Measurements from ENCODE around the gene ZBTB32.

ZBTB32 gene

GRCh38 chr19:35750167-35750566 lies 45.8 kb downstream of the ZBTB32 start:
- Histone ChIP-seq H3K27ac (ENCODE audit: low read depth, low read length) (no peak overlapping the region), H3K9ac (ENCODE audit: low read length) (no peak overlapping the region), H3K4me1 (ENCODE audit: insufficient read depth, low read length) (peaks cover 44% of the 10 kb centered on the region), H3K4me3 (ENCODE audit: low read depth in 1 of 2, low read length in 2 of 2) (no peak overlapping the region), H3K36me3 (ENCODE audit: insufficient read depth, low read length) (peaks cover 22% of the 10 kb centered on the region), H3K9me3 (ENCODE audit: low read length) (no peaks in the 10 kb centered on the region), H3K27me3 (ENCODE audit: control insufficient read depth in 1 of 2, insufficient read depth in 2 of 2, low read length in 2 of 2) (no peaks in the 10 kb centered on the region)

- Histone ChIP-seq H3K4me1 (ENCODE audit: insufficient read depth, low read length) (peaks cover 33% of the 10 kb centered on the region), H3K9ac (ENCODE audit: low read length) (no peak overlapping the region), H3K27ac (ENCODE audit: low read depth, low read length) (no peak overlapping the region), H3K9me3 (ENCODE audit: low read length) (no peaks in the 10 kb centered on the region), H3K36me3 (ENCODE audit: insufficient read depth, low read length) (peaks cover 22% of the 10 kb centered on the region), H3K4me3 (ENCODE audit: low read depth in 1 of 2, low read length in 2 of 2) (no peak overlapping the region), H3K27me3 (ENCODE audit: control insufficient read depth in 1 of 2, insufficient read depth in 2 of 2, low read length in 2 of 2) (no peaks in the 10 kb centered on the region)
Observed at GRCh38 chr19:35751839-35752745, 47.7 kb downstream of the ZBTB32 start.

- Histone ChIP-seq H3K27ac (ENCODE audit: low read depth, low read length) (peak overlapping the region; percentile 60), H3K4me3 (ENCODE audit: low read depth in 1 of 2, low read length in 2 of 2) (no peak overlapping the region), H3K27me3 (ENCODE audit: control insufficient read depth in 1 of 2, insufficient read depth in 2 of 2, low read length in 2 of 2) (no peaks in the 10 kb centered on the region), H3K4me1 (ENCODE audit: insufficient read depth, low read length) (peaks cover 32% of the 10 kb centered on the region), H3K9ac (ENCODE audit: low read length) (no peak overlapping the region), H3K9me3 (ENCODE audit: low read length) (no peaks in the 10 kb centered on the region), H3K36me3 (ENCODE audit: insufficient read depth, low read length) (peaks cover 22% of the 10 kb centered on the region)
Observed at GRCh38 chr19:35752746-35753350, 48.5 kb downstream of the ZBTB32 start.

GRCh38 chr19:35753634-35754369 lies 49.4 kb downstream of the ZBTB32 start:
- Histone ChIP-seq H3K9ac (ENCODE audit: low read length) (no peak overlapping the region), H3K36me3 (ENCODE audit: insufficient read depth, low read length) (peaks cover 22% of the 10 kb centered on the region), H3K27ac (ENCODE audit: low read depth, low read length) (peak overlapping the region; percentile 98), H3K27me3 (ENCODE audit: control insufficient read depth in 1 of 2, insufficient read depth in 2 of 2, low read length in 2 of 2) (no peaks in the 10 kb centered on the region), H3K4me1 (ENCODE audit: insufficient read depth, low read length) (peaks cover 33% of the 10 kb centered on the region), H3K4me3 (ENCODE audit: low read depth in 1 of 2, low read length in 2 of 2) (no peak overlapping the region), H3K9me3 (ENCODE audit: low read length) (no peaks in the 10 kb centered on the region)

- peak overlapping the region in 1 of 2 donors; percentile 54 for H3K4me3 ChIP-seq (ENCODE audit: low read depth in 1 of 2, low read length in 2 of 2)
- H3K9me3 ChIP-seq (ENCODE audit: low read length) = no peaks in the 10 kb centered on the region
- H3K9ac ChIP-seq (ENCODE audit: low read length) = peak overlapping the region; percentile 82
- H3K4me1 ChIP-seq (ENCODE audit: insufficient read depth, low read length) = peaks cover 37% of the 10 kb centered on the region
- no peaks in the 10 kb centered on the region for H3K27me3 ChIP-seq (ENCODE audit: control insufficient read depth in 1 of 2, insufficient read depth in 2 of 2, low read length in 2 of 2)
- H3K36me3 ChIP-seq (ENCODE audit: insufficient read depth, low read length) = peaks cover 22% of the 10 kb centered on the region
- H3K27ac ChIP-seq (ENCODE audit: low read depth, low read length) = peak overlapping the region; percentile 98
Observed at GRCh38 chr19:35754370-35755130, 50.2 kb downstream of the ZBTB32 start.

- Histone ChIP-seq H3K4me1 (ENCODE audit: insufficient read depth, low read length) (peaks cover 35% of the 10 kb centered on the region), H3K9ac (ENCODE audit: low read length) (peak overlapping the region; percentile 82), H3K4me3 (ENCODE audit: low read depth in 1 of 2, low read length in 2 of 2) (peak overlapping the region; percentile 54 to 59)
Observed at GRCh38 chr19:35755131-35755549, 50.8 kb downstream of the ZBTB32 start.

GRCh38 chr19:35755550-35756376 lies 51.4 kb downstream of the ZBTB32 start:
- Histone ChIP-seq H3K9ac (ENCODE audit: low read length) (peak overlapping the region; percentile 95), H3K4me3 (ENCODE audit: low read depth in 1 of 2, low read length in 2 of 2) (peak overlapping the region; percentile 59 to 97), H3K27ac (ENCODE audit: low read depth, low read length) (peak overlapping the region; percentile 98), H3K27me3 (ENCODE audit: control insufficient read depth in 1 of 2, insufficient read depth in 2 of 2, low read length in 2 of 2) (no peaks in the 10 kb centered on the region), H3K4me1 (ENCODE audit: insufficient read depth, low read length) (peaks cover 34% of the 10 kb centered on the region), H3K9me3 (ENCODE audit: low read length) (no peaks in the 10 kb centered on the region), H3K36me3 (ENCODE audit: insufficient read depth, low read length) (peaks cover 23% of the 10 kb centered on the region)

More at GRCh38 chr19:35755131-35755549, 50.8 kb downstream of the ZBTB32 start:
- peaks cover 22% of the 10 kb centered on the region for H3K36me3 ChIP-seq (ENCODE audit: insufficient read depth, low read length)
- no peaks in the 10 kb centered on the region for H3K9me3 ChIP-seq (ENCODE audit: low read length)
- H3K27me3 ChIP-seq (ENCODE audit: control insufficient read depth in 1 of 2, insufficient read depth in 2 of 2, low read length in 2 of 2) = no peaks in the 10 kb centered on the region
- H3K27ac ChIP-seq (ENCODE audit: low read depth, low read length) = peak overlapping the region; percentile 98

GRCh38 chr19:35756377-35757230 lies 52.2 kb downstream of the ZBTB32 start, which contains the start of gene HSPB6:
Gene HSPB6, minus strand, starts transcription at chr19:35757029. Its CDS starts 21 bp downstream, at chr19:35757008.
- H3K27me3 ChIP-seq (ENCODE audit: control insufficient read depth in 1 of 2, insufficient read depth in 2 of 2, low read length in 2 of 2) = no peaks in the 10 kb centered on the region
- peaks cover 34% of the 10 kb centered on the region for H3K4me1 ChIP-seq (ENCODE audit: insufficient read depth, low read length)
- no peaks in the 10 kb centered on the region for H3K9me3 ChIP-seq (ENCODE audit: low read length)
- peak within 1 kb of the TSS; percentile 95 for H3K9ac ChIP-seq (ENCODE audit: low read length)
- H3K4me3 ChIP-seq (ENCODE audit: low read depth in 1 of 2, low read length in 2 of 2) = peak within 1 kb of the TSS; percentile 59 to 97
- peaks cover 27% of the 10 kb centered on the region for H3K36me3 ChIP-seq (ENCODE audit: insufficient read depth, low read length)
- peak within 1 kb of the TSS; percentile 98 for H3K27ac ChIP-seq (ENCODE audit: low read depth, low read length)

GRCh38 chr19:35757231-35757748 lies 52.9 kb downstream of the ZBTB32 start:
- Histone ChIP-seq H3K4me1 (ENCODE audit: insufficient read depth, low read length) (peaks cover 34% of the 10 kb centered on the region), H3K9ac (ENCODE audit: low read length) (peak overlapping the region; percentile 95), H3K36me3 (ENCODE audit: insufficient read depth, low read length) (peaks cover 34% of the 10 kb centered on the region), H3K27ac (ENCODE audit: low read depth, low read length) (peak overlapping the region; percentile 98), H3K4me3 (ENCODE audit: low read depth in 1 of 2, low read length in 2 of 2) (peak overlapping the region; percentile 10 to 97), H3K9me3 (ENCODE audit: low read length) (no peaks in the 10 kb centered on the region), H3K27me3 (ENCODE audit: control insufficient read depth in 1 of 2, insufficient read depth in 2 of 2, low read length in 2 of 2) (no peaks in the 10 kb centered on the region)
